GM18951 (cell line): ENCODE results near the gene MS4A10.

Experiments used
- POLR2A ChIP-seq: IDR thresholded peaks from 4 replicates; pipeline ENCODE4 v1.6.1; 2011; ENCODE audit warnings: mild to moderate bottlenecking; ENCODE audit not compliant: insufficient read length, insufficient read depth; ENCODE audit errors: extremely low read depth
- in situ Hi-C: fragments of 300-500 bp; cut with MboI; formaldehyde crosslinking; loops from one replicate; pipeline ENCODE4 v1.12.0; 2022; ENCODE audit warnings: low sequenced_read_pairs, mixed read lengths, inconsistent platforms; ENCODE audit not compliant: unreplicated experiment

MS4A10 gene

GRCh38 chr11:60761436-60762190 is 23.5 kb upstream of the MS4A10 start:
- in situ Hi-C loops, result no loop called here
- TF ChIP-seq POLR2A, result no peak

GRCh38 chr11:60762851-60763691 is 22.1 kb upstream of the MS4A10 start:
- TF ChIP-seq POLR2A, result peak; percentile 26
- in situ Hi-C loops, result no loop called here

GRCh38 chr11:60763692-60764369 is 21.3 kb upstream of the MS4A10 start:
- in situ Hi-C loops, result no loop called here
- no peak for TF ChIP-seq POLR2A

- in situ Hi-C loops, result no loop called here
- TF ChIP-seq POLR2A, result no peak
Measured at GRCh38 chr11:60764879-60765278, 20.3 kb upstream of the MS4A10 start.

GRCh38 chr11:60765355-60765754 is 19.8 kb upstream of the MS4A10 start:
- no peak for TF ChIP-seq POLR2A
- in situ Hi-C loops, result no loop called here

- no peak for TF ChIP-seq POLR2A
- in situ Hi-C loops, result no loop called here
Measured at GRCh38 chr11:60766547-60766946, 18.6 kb upstream of the MS4A10 start.

- no peak for TF ChIP-seq POLR2A
- in situ Hi-C loops, result no loop called here
Measured at GRCh38 chr11:60767388-60767811, 17.7 kb upstream of the MS4A10 start.

- TF ChIP-seq POLR2A, result no peak
- in situ Hi-C loops, result no loop called here
Measured at GRCh38 chr11:60768202-60768601, 16.9 kb upstream of the MS4A10 start.

- no peak for TF ChIP-seq POLR2A
- in situ Hi-C loops, result no loop called here
Measured at GRCh38 chr11:60769273-60769672, 15.9 kb upstream of the MS4A10 start.

GRCh38 chr11:60769811-60770210 is 15.3 kb upstream of the MS4A10 start:
- in situ Hi-C loops, result no loop called here
- TF ChIP-seq POLR2A, result no peak

GRCh38 chr11:60771146-60771545 is 14.0 kb upstream of the MS4A10 start:
- in situ Hi-C loops, result no loop called here

GRCh38 chr11:60771879-60772525 is 13.1 kb upstream of the MS4A10 start:
- TF ChIP-seq POLR2A, result no peak
- in situ Hi-C loops, result no loop called here

More at GRCh38 chr11:60771146-60771545, 14.0 kb upstream of the MS4A10 start:
- no peak for TF ChIP-seq POLR2A

- TF ChIP-seq POLR2A, result no peak
- in situ Hi-C loops, result no loop called here
Measured at GRCh38 chr11:60772666-60773065, 12.5 kb upstream of the MS4A10 start.
